Loucy (cell line): ENCODE results near the gene CXCR6.

Source experiments
- EZH2phosphoT487 ChIP-seq: fragments of 200-600 bp; IDR thresholded peaks from 2 replicates; pipeline ENCODE4 v1.6.1; 2018; ENCODE audit warnings: antibody characterized with exemption, mild to moderate bottlenecking, moderate library complexity, borderline replicate concordance
- TF ChIP-seq, protein P1 (sequence below): fragments of 200-600 bp; sonication (generic); conservative IDR thresholded peaks from 2 replicates; pipeline ENCODE4 v1.5.1; 2014; ENCODE audit warnings: mild to moderate bottlenecking, antibody characterized with exemption, low read length

- TF ChIP-seq, protein P1, sequence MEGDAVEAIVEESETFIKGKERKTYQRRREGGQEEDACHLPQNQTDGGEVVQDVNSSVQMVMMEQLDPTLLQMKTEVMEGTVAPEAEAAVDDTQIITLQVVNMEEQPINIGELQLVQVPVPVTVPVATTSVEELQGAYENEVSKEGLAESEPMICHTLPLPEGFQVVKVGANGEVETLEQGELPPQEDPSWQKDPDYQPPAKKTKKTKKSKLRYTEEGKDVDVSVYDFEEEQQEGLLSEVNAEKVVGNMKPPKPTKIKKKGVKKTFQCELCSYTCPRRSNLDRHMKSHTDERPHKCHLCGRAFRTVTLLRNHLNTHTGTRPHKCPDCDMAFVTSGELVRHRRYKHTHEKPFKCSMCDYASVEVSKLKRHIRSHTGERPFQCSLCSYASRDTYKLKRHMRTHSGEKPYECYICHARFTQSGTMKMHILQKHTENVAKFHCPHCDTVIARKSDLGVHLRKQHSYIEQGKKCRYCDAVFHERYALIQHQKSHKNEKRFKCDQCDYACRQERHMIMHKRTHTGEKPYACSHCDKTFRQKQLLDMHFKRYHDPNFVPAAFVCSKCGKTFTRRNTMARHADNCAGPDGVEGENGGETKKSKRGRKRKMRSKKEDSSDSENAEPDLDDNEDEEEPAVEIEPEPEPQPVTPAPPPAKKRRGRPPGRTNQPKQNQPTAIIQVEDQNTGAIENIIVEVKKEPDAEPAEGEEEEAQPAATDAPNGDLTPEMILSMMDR: no peak
- no peak for TF ChIP-seq EZH2phosphoT487
Observed at GRCh38 chr3:45939341-45939771, 3.9 kb upstream of the CXCR6 start.
